Measurements from ENCODE around the gene GANAB. TPM values are rescaled to one million over a fixed set of nuclear protein-coding genes. Genes with fewer than 3 reads are reported as not detected.

The GANAB gene
- total RNA-seq, 4 donors from 2014 or later, result 60.2 to 129 (median 120) TPM

DNA sequence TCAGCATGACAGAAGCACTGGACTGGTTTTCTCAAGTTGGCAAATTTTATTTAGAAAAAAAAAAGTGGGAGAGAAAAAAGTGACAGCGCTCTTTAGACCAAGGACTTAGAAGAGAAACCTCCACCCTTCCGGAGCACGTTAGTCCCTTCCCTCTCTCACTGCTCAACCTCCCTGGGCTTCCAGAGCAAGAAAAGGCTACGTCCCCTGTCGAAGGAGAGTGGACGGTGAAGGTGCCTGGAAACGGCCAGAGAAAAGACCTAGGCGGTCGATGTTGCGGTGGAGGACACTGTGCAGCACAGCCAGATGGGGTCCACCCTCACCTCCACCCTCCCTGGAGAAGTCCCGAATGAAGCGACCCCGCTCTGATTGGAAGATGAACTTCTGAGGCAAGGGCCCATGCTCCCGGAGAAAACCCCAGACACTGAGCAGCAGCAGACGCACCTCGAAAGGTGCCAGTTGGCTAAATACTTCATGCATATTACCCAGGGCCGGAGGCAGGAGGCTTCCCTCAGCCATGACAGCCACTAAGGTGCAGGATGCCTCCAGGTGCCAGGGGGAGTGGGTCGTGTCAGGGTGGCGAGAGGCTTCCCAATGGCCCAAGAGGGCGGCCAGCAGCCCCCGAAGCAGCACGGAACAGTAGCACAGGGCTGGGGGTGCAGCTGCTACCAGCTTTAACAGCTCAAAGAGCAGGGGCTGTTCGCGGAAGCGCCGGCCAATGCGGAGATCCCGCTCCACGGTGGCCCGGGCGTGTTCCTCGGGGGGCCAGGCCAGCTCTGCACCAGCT lies 604 bp upstream of the GANAB start:
- Histone ChIP-seq H3K9me3 (no peaks in the 10 kb centered on the region), H3K27me3 (no peaks in the 10 kb centered on the region), H3K36me3 (peaks cover 0 to 9% (median 3%) of the 10 kb centered on the region in 4 donors), H3K4me3 (no peak overlapping the region), H3K4me1 (peaks cover 18 to 32% (median 25%) of the 10 kb centered on the region in 4 donors), H3K27ac (peak overlapping the region; percentile 91 to 99 (median 94))
- intact Hi-C loops (cut with DNase I; ENCODE audit: low total_unique reads), result no loop called here
- TF ChIP-seq POLR2A (IDR thresholded peaks at IDR 0.05) (no peak), EP300 (IDR thresholded peaks at IDR 0.05; ENCODE audit: low read depth) (no peak), POLR2AphosphoS5 (IDR thresholded peaks at IDR 0.05) (no peak)
- TF ChIP-seq, protein P1, sequence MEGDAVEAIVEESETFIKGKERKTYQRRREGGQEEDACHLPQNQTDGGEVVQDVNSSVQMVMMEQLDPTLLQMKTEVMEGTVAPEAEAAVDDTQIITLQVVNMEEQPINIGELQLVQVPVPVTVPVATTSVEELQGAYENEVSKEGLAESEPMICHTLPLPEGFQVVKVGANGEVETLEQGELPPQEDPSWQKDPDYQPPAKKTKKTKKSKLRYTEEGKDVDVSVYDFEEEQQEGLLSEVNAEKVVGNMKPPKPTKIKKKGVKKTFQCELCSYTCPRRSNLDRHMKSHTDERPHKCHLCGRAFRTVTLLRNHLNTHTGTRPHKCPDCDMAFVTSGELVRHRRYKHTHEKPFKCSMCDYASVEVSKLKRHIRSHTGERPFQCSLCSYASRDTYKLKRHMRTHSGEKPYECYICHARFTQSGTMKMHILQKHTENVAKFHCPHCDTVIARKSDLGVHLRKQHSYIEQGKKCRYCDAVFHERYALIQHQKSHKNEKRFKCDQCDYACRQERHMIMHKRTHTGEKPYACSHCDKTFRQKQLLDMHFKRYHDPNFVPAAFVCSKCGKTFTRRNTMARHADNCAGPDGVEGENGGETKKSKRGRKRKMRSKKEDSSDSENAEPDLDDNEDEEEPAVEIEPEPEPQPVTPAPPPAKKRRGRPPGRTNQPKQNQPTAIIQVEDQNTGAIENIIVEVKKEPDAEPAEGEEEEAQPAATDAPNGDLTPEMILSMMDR (IDR thresholded peaks at IDR 0.05), result no peak
- no peak for DNase-seq
- WGBS, 2 donors (ENCODE audit: low coverage in 1 of 2), result 0 to 68% methylated on average over 3 to 32 of the region's 32 CpGs
- in situ Hi-C loops (cut with MboI; ENCODE audit: low pct_ligation_motif_present in 1 of 4, low pct_unique_long_range_greater_than_20kb in 1 of 4, low sequenced_read_pairs in 3 of 4), result no loop called here

DNA sequence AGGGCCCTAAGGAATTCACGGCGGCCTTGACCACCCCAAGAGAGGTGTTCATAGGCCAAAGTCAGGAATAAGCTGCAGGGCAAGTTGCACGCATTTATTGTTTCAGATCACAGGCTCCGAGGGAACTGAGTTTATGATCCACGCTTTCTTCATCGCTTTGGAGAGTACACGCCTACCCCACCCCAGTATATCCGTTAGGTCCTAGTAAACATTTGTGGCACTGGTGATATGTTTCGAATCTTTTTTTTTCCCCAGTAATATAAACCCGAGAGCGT lies 805 bp downstream of the GANAB start:
- no peak for DNase-seq
- peak overlapping the region; percentile 91 to 99 (median 94) for H3K27ac ChIP-seq
- in situ Hi-C loops (cut with MboI; ENCODE audit: low pct_ligation_motif_present in 1 of 4, low pct_unique_long_range_greater_than_20kb in 1 of 4, low sequenced_read_pairs in 3 of 4) (no loop called here), intact Hi-C loops (cut with DNase I; ENCODE audit: low total_unique reads) (no loop called here)
- peaks cover 0 to 9% (median 3%) of the 10 kb centered on the region in 4 donors for H3K36me3 ChIP-seq
- H3K4me3 ChIP-seq, result peak overlapping the region; percentile 81 to 99 (median 85)
- no peaks in the 10 kb centered on the region for H3K9me3 ChIP-seq
- no peak for TF ChIP-seq POLR2A (IDR thresholded peaks at IDR 0.05)
- TF ChIP-seq POLR2AphosphoS5 (IDR thresholded peaks at IDR 0.05), result no peak
- TF ChIP-seq, protein P1 (IDR thresholded peaks at IDR 0.05), result no peak
- H3K27me3 ChIP-seq, result no peaks in the 10 kb centered on the region
- H3K4me1 ChIP-seq, result peaks cover 12 to 25% (median 21%) of the 10 kb centered on the region in 4 donors
- WGBS, 2 donors (ENCODE audit: low coverage in 1 of 2), result 0 to 7% methylated on average over 1 to 11 of the region's 11 CpGs

DNA sequence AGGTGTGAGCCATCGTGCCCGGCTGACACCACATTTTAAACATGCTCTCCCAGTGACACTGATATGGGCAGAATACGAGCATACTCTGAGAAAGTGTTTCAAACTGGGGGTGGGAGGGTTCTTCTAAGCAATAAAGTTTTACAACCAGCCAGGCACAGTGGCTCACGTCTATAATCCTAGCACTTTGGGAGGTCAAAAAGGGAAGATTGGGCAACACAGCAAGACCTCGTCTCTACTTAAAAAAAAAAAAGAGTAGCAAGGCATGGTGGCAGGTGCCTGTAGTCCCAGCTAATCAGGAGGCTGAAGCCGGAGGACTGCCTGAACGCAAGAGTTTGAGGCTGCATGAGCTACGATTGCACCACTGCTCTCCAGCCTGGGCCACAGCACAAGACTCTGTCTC lies 2.2 kb downstream of the GANAB start:
- no peak overlapping the region for H3K4me3 ChIP-seq
- intact Hi-C loops (cut with DNase I; ENCODE audit: low total_unique reads) (no loop called here), in situ Hi-C loops (cut with MboI; ENCODE audit: low pct_ligation_motif_present in 1 of 4, low pct_unique_long_range_greater_than_20kb in 1 of 4, low sequenced_read_pairs in 3 of 4) (no loop called here)
- peaks cover 12 to 25% (median 21%) of the 10 kb centered on the region in 4 donors for H3K4me1 ChIP-seq
- H3K27ac ChIP-seq, result peak overlapping the region in 1 of 4 donors; percentile 21
- H3K9me3 ChIP-seq, result no peaks in the 10 kb centered on the region
- 74 to 100% methylated on average over 2 to 8 of the region's 8 CpGs for WGBS, 2 donors (ENCODE audit: low coverage in 1 of 2)
- no peak for DNase-seq
- peaks cover 0 to 9% (median 0%) of the 10 kb centered on the region in 4 donors for H3K36me3 ChIP-seq
- H3K27me3 ChIP-seq, result no peaks in the 10 kb centered on the region
- no peak for TF ChIP-seq POLR2AphosphoS5 (IDR thresholded peaks at IDR 0.05)
- TF ChIP-seq EP300 (IDR thresholded peaks at IDR 0.05; ENCODE audit: low read depth), result no peak
- no peak for TF ChIP-seq POLR2A (IDR thresholded peaks at IDR 0.05)
- TF ChIP-seq, protein P1 (IDR thresholded peaks at IDR 0.05), result no peak

DNA sequence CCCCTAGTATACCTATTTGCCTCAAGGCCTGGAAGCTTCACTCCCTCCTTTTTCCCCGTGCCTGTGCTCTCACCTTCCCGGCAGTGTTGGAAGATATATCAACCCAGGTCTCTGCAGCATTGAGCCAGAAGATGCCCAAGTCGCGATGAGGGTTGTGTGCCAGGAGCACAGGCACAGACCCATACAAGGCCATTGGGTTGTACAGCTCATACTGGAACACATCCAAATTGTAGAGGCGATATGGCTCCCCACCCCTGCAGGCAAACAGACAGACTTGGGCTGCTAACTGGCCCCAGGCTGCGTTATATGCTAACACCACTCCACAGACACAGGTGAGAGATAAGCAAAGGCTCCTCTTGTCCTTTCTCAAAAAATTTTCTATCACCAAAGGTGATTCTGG lies 13.9 kb downstream of the GANAB start:
- TF ChIP-seq POLR2AphosphoS5 (IDR thresholded peaks at IDR 0.05), result no peak
- TF ChIP-seq POLR2A (IDR thresholded peaks at IDR 0.05), result no peak
- TF ChIP-seq, protein P1 (IDR thresholded peaks at IDR 0.05), result no peak
- TF ChIP-seq EP300 (IDR thresholded peaks at IDR 0.05; ENCODE audit: low read depth), result no peak
- Histone ChIP-seq H3K9me3 (no peaks in the 10 kb centered on the region), H3K36me3 (peaks cover 0 to 94% (median 45%) of the 10 kb centered on the region in 4 donors), H3K4me3 (no peak overlapping the region), H3K4me1 (no peaks in the 10 kb centered on the region), H3K27ac (no peak overlapping the region), H3K27me3 (no peaks in the 10 kb centered on the region)
- 67 to 86% methylated on average over 2 to 6 of the region's 6 CpGs for WGBS, 2 donors (ENCODE audit: low coverage in 1 of 2)
- intact Hi-C loops (cut with DNase I; ENCODE audit: low total_unique reads), result loop anchor here (2.0 kb wide), 1 partner anchor 26 kb away; no protein-coding TSS in a partner anchor
- in situ Hi-C loops (cut with MboI; ENCODE audit: low pct_ligation_motif_present in 1 of 4, low pct_unique_long_range_greater_than_20kb in 1 of 4, low sequenced_read_pairs in 3 of 4), result no loop called here
- no peak for DNase-seq
